ENCODE data around the gene LMAN2.

Gene LMAN2

GRCh38 chr5:177333420-177334154, 17.9 kb downstream of the LMAN2 start:
- DNase-seq (ENCODE audit: extremely low spot score): no peak
- POLR2A ChIA-PET: no interaction called here
- TF ChIP-seq CTCF (IDR thresholded peaks at IDR 0.05; ENCODE audit: control extremely low read depth, extremely low read depth, low read depth, missing control alignments): no peak
- CTCF ChIA-PET: interaction anchor here (1.1 to 2.1 kb wide), 4 partner anchors 18 to 28 kb away, joined by 3 to 9 read pairs (median 5); partner anchors contain the start of gene LMAN2

GRCh38 chr5:177332896-177333260, 18.6 kb downstream of the LMAN2 start:
- TF ChIP-seq CTCF (IDR thresholded peaks at IDR 0.05; ENCODE audit: control extremely low read depth, extremely low read depth, low read depth, missing control alignments): no peak
- CTCF ChIA-PET: interaction anchor here (1.2 to 3.5 kb wide), 4 partner anchors 9 to 26 kb away, joined by 3 to 17 read pairs (median 5); partner anchors contain the start of genes LMAN2 and MXD3
- DNase-seq (ENCODE audit: extremely low spot score): no peak
- POLR2A ChIA-PET: no interaction called here

GRCh38 chr5:177332031-177332895, 19.2 kb downstream of the LMAN2 start:
- no peak for TF ChIP-seq CTCF (IDR thresholded peaks at IDR 0.05; ENCODE audit: control extremely low read depth, extremely low read depth, low read depth, missing control alignments)
- CTCF ChIA-PET: interaction anchor here (1.1 to 3.5 kb wide), 7 partner anchors 9 to 27 kb away, joined by 3 to 17 read pairs (median 3); partner anchors contain the start of genes LMAN2 and MXD3
- POLR2A ChIA-PET: no interaction called here

GRCh38 chr5:177330991-177331842, 20.3 kb downstream of the LMAN2 start:
- no peak for TF ChIP-seq CTCF (IDR thresholded peaks at IDR 0.05; ENCODE audit: control extremely low read depth, extremely low read depth, low read depth, missing control alignments)
- DNase-seq (ENCODE audit: extremely low spot score): no peak
- ChIA-PET CTCF (interaction anchor here (0.9 to 3.5 kb wide), 7 partner anchors 9 to 58 kb away, joined by 3 to 17 read pairs (median 3); partner anchors contain the start of gene MXD3), POLR2A (no interaction called here)

More at GRCh38 chr5:177332031-177332895, 19.2 kb downstream of the LMAN2 start:
- no peak for DNase-seq (ENCODE audit: extremely low spot score)

GRCh38 chr5:177329883-177330282, 21.6 kb downstream of the LMAN2 start:
- no peak for TF ChIP-seq CTCF (IDR thresholded peaks at IDR 0.05; ENCODE audit: control extremely low read depth, extremely low read depth, low read depth, missing control alignments)
- CTCF ChIA-PET: interaction anchor here (0.8 to 3.5 kb wide), 5 partner anchors 12 to 218 kb away, joined by 3 to 17 read pairs (median 3); partner anchors contain the start of gene MXD3
- POLR2A ChIA-PET: no interaction called here
- DNase-seq (ENCODE audit: extremely low spot score): no peak

Measured in GM10248 (cell line).